Measurements from ENCODE around the gene HSPB2.
"Not testable (repeated sequence)": the region's sequence is repeated elsewhere in the genome, so short reads cannot be mapped to it uniquely, and the experiment has no call there.

HSPB2 gene

DNA sequence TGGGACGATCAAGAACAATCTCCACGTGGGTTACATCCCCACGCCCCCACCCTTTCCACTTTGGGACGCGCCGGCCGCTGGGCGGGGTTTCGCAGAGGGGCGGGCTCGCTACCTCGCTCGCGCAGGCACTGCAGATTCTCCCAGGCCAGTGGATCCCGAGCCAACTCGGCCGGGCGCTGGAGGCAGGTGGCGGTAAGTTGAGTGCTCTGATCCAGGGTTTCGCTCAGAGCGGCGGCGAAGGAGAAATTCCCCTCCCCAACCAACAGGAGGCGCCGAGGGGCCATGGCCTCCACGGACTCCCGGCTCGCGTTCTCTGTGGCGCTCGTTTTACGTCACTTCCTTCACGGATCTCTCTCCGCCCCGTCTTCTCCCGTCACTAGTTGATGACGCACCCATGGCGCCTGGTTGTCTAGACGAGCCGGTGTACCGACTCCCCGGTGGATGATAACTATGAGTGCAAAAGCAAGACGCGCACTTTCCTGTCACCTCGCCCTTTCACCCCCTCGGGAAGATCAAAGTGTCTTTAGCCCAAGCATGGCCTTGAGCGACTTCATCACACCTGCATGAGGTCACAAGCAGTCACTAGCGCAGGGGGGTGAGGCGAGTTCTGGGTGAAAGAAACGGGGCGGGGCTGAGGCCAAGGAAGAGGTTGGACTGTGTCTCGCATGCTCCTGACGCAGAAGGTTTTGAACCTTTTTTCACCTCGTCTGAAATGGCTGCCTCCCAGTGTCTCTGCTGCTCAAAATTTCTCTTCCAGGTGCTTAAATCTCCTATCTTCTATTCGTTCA is 33.5 kb upstream of the HSPB2 start, which contains the start of the genes CFAP68 and FDXACB1:
Gene CFAP68 (plus strand): TSS at position 693 of the 788 bp plus-strand sequence. CDS start 20 bp downstream, at position 713.
Gene FDXACB1 (minus strand): TSS at position 317 of the 788 bp plus-strand sequence. CDS start 33 bp downstream, at position 284.
- Histone ChIP-seq H3K4me3 (ENCODE audit: control insufficient read depth in 1 of 7, extremely low read depth in 1 of 7, insufficient read depth in 4 of 7, low read depth in 2 of 7, low read length in 6 of 7) (peak within 1 kb of the TSS; percentile 61 to 98 (median 90)), H3K36me3 (ENCODE audit: control insufficient read depth in 4 of 4, insufficient read depth in 4 of 4, low read length in 3 of 4) (peaks cover 8 to 25% (median 13%) of the 10 kb centered on the region in 4 experiments), H3K4me1 (ENCODE audit: control extremely low read depth in 1 of 4, control insufficient read depth in 4 of 4, insufficient read depth in 4 of 4, low read length in 3 of 4) (peaks cover 6 to 15% (median 12%) of the 10 kb centered on the region in 4 experiments), H3K27ac (ENCODE audit: insufficient read depth in 1 of 2, low read depth in 1 of 2, low read length in 2 of 2, poor library complexity in 1 of 2, severe bottlenecking in 2 of 2) (peak within 1 kb of the TSS; percentile 94 to 98), H3K9me3 (ENCODE audit: control extremely low read depth in 1 of 5, control insufficient read depth in 4 of 5, insufficient read depth in 2 of 5, low read depth in 1 of 5, low read length in 4 of 5) (no peaks in the 10 kb centered on the region), H3K27me3 (replicated peaks in 2 of 5; ENCODE audit: control insufficient read depth in 4 of 5, insufficient read depth in 5 of 5, low read length in 4 of 5) (no peaks in the 10 kb centered on the region)
- CTCF ChIA-PET, result interaction anchor here (0.9 to 1.2 kb wide), 7 partner anchors 14 to 103 kb away, joined by 3 to 5 read pairs (median 3); no protein-coding TSS in a partner anchor
- peak; percentile 98 to 99 (median 99) for DNase-seq
- WGBS (ENCODE audit: insufficient coverage), result 0% methylated on average over 45 of the region's 55 CpGs
- POLR2A ChIA-PET, result no interaction called here

DNA sequence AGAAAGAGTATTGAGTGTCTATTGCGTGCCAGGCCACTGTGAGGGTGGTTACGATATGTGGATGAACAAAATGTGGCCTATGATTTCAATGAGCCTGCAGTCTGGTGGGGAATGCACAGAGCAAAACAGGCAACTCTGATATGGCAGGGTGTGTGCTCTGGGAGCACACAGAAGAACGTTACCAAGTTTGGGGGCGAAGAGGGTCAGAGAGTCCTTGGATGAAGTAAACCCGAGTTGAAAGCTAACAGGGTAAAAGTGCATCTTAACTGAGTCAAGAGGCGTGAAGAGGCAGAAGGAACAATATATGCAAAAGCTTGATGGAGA is 32.9 kb upstream of the HSPB2 start:
- H3K27ac ChIP-seq (ENCODE audit: insufficient read depth in 1 of 2, low read depth in 1 of 2, low read length in 2 of 2, poor library complexity in 1 of 2, severe bottlenecking in 2 of 2), result peak overlapping the region; percentile 94 to 98
- H3K36me3 ChIP-seq (ENCODE audit: control insufficient read depth in 4 of 4, insufficient read depth in 4 of 4, low read length in 3 of 4), result peaks cover 8 to 23% (median 13%) of the 10 kb centered on the region in 4 experiments
- H3K9me3 ChIP-seq (ENCODE audit: control extremely low read depth in 1 of 5, control insufficient read depth in 4 of 5, insufficient read depth in 2 of 5, low read depth in 1 of 5, low read length in 4 of 5), result no peaks in the 10 kb centered on the region
- DNase-seq, result no peak
- 64% methylated on average over 4 of the region's 6 CpGs for WGBS (ENCODE audit: insufficient coverage)
- H3K27me3 ChIP-seq (replicated peaks in 2 of 5; ENCODE audit: control insufficient read depth in 4 of 5, insufficient read depth in 5 of 5, low read length in 4 of 5), result no peaks in the 10 kb centered on the region
- CTCF ChIA-PET, result interaction anchor here (0.7 to 1.0 kb wide), 3 partner anchors 46 to 103 kb away, joined by 3 to 5 read pairs (median 4); no protein-coding TSS in a partner anchor
- H3K4me3 ChIP-seq (ENCODE audit: control insufficient read depth in 1 of 7, extremely low read depth in 1 of 7, insufficient read depth in 4 of 7, low read depth in 2 of 7, low read length in 6 of 7), result peak overlapping the region; percentile 61 to 98 (median 90)
- H3K4me1 ChIP-seq (ENCODE audit: control extremely low read depth in 1 of 4, control insufficient read depth in 4 of 4, insufficient read depth in 4 of 4, low read length in 3 of 4), result peaks cover 6 to 15% (median 12%) of the 10 kb centered on the region in 4 experiments
- POLR2A ChIA-PET, result interaction anchor here (0.7 kb wide), 1 partner anchor 57 kb away, joined by 3 read pairs; no protein-coding TSS in a partner anchor

DNA sequence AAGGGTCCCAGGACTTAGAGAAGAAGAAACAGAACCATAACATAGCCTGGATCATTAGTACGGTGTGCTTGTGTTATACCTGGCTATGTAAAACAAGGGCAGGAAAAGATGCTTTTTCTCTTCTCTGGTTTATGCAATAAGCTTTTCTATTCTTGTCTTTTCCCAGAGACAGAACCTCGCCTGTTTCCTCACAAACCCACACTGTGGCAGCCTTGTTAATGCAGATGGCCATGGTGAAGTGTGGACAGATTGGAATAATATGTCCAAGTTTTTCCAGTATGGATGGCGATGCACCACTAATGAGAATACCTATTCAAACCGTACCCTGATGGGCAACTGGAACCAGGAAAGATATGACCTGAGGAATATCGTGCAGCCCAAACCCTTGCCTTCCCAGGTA is 30.3 kb upstream of the HSPB2 start:
- CTCF ChIA-PET, result interaction anchor here (1.3 to 1.9 kb wide), 5 partner anchors 9 to 100 kb away, joined by 3 to 9 read pairs (median 4); partner anchors contain the start of gene ALG9
- H3K4me3 ChIP-seq (ENCODE audit: control insufficient read depth in 1 of 7, extremely low read depth in 1 of 7, insufficient read depth in 4 of 7, low read depth in 2 of 7, low read length in 6 of 7), result no peak overlapping the region
- no peak overlapping the region for H3K27ac ChIP-seq (ENCODE audit: insufficient read depth in 1 of 2, low read depth in 1 of 2, low read length in 2 of 2, poor library complexity in 1 of 2, severe bottlenecking in 2 of 2)
- peaks cover 6 to 15% (median 12%) of the 10 kb centered on the region in 4 experiments for H3K4me1 ChIP-seq (ENCODE audit: control extremely low read depth in 1 of 4, control insufficient read depth in 4 of 4, insufficient read depth in 4 of 4, low read length in 3 of 4)
- no peak for DNase-seq
- H3K36me3 ChIP-seq (ENCODE audit: control insufficient read depth in 4 of 4, insufficient read depth in 4 of 4, low read length in 3 of 4), result peaks cover 0 to 3% (median under 1%) of the 10 kb centered on the region in 4 experiments
- POLR2A ChIA-PET, result no interaction called here
- no peaks in the 10 kb centered on the region for H3K9me3 ChIP-seq (ENCODE audit: control extremely low read depth in 1 of 5, control insufficient read depth in 4 of 5, insufficient read depth in 2 of 5, low read depth in 1 of 5, low read length in 4 of 5)
- H3K27me3 ChIP-seq (replicated peaks in 2 of 5; ENCODE audit: control insufficient read depth in 4 of 5, insufficient read depth in 5 of 5, low read length in 4 of 5), result no peaks in the 10 kb centered on the region
- 100% methylated on average over 4 of the region's 5 CpGs for WGBS (ENCODE audit: insufficient coverage)

DNA sequence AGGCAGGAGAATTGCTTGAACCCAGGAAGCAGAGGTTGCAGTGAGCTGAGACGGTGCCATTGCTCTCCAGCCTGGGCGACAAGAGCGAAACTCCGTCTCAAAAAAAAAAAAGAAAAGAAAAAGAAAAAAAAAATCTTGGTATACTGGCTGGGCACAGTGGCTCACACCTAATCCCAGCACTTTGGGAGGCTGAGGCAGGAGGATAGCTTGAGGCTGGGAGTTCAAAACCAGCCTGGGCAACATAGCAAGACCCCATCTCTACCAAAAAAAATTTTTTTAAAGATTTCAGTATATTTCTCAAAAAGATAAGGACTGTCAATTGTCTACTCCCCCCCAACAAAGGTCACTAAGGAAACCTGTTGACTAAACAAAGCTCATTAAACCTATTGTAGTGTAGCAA is 27.5 kb upstream of the HSPB2 start:
- POLR2A ChIA-PET; H3K4me1 ChIP-seq (ENCODE audit: control extremely low read depth in 1 of 4, control insufficient read depth in 4 of 4, insufficient read depth in 4 of 4, low read length in 3 of 4); DNase-seq; H3K9me3 ChIP-seq (ENCODE audit: control extremely low read depth in 1 of 5, control insufficient read depth in 4 of 5, insufficient read depth in 2 of 5, low read depth in 1 of 5, low read length in 4 of 5); H3K36me3 ChIP-seq (ENCODE audit: control insufficient read depth in 4 of 4, insufficient read depth in 4 of 4, low read length in 3 of 4); H3K27me3 ChIP-seq (replicated peaks in 2 of 5; ENCODE audit: control insufficient read depth in 4 of 5, insufficient read depth in 5 of 5, low read length in 4 of 5); H3K27ac ChIP-seq (ENCODE audit: insufficient read depth in 1 of 2, low read depth in 1 of 2, low read length in 2 of 2, poor library complexity in 1 of 2, severe bottlenecking in 2 of 2); H3K4me3 ChIP-seq (ENCODE audit: control insufficient read depth in 1 of 7, extremely low read depth in 1 of 7, insufficient read depth in 4 of 7, low read depth in 2 of 7, low read length in 6 of 7): not testable (repeated sequence)
- 100% methylated on average over 1 of the region's 4 CpGs for WGBS (ENCODE audit: insufficient coverage)
- CTCF ChIA-PET, result interaction anchor here (0.7 kb wide), 2 partner anchors 23 to 97 kb away, joined by 3 read pairs; no protein-coding TSS in a partner anchor

DNA sequence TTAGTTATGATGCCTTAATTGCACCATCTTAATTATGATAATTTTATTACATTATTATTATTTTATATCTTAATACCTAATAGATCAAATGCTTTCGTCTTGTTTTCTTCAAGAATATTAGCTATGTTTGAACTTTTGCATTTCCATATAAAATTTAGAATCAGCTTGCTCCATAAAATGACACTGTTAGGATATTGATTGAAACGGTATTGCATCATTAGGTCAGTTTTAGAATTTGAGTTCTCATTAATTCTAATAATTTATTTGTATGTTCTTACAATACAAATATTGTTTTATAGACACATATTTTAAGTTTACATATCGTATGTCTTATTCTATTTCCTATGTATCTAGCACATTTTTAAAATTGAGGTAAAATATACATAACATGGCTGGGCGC is 26.5 kb upstream of the HSPB2 start:
- ChIA-PET POLR2A (no interaction called here), CTCF (no interaction called here)
- Histone ChIP-seq H3K9me3 (ENCODE audit: control extremely low read depth in 1 of 5, control insufficient read depth in 4 of 5, insufficient read depth in 2 of 5, low read depth in 1 of 5, low read length in 4 of 5) (no peaks in the 10 kb centered on the region), H3K27ac (ENCODE audit: insufficient read depth in 1 of 2, low read depth in 1 of 2, low read length in 2 of 2, poor library complexity in 1 of 2, severe bottlenecking in 2 of 2) (no peak overlapping the region), H3K4me1 (ENCODE audit: control extremely low read depth in 1 of 4, control insufficient read depth in 4 of 4, insufficient read depth in 4 of 4, low read length in 3 of 4) (no peaks in the 10 kb centered on the region), H3K27me3 (replicated peaks in 2 of 5; ENCODE audit: control insufficient read depth in 4 of 5, insufficient read depth in 5 of 5, low read length in 4 of 5) (no peaks in the 10 kb centered on the region), H3K36me3 (ENCODE audit: control insufficient read depth in 4 of 4, insufficient read depth in 4 of 4, low read length in 3 of 4) (peaks cover 0 to 3% (median under 1%) of the 10 kb centered on the region in 4 experiments), H3K4me3 (ENCODE audit: control insufficient read depth in 1 of 7, extremely low read depth in 1 of 7, insufficient read depth in 4 of 7, low read depth in 2 of 7, low read length in 6 of 7) (no peak overlapping the region)
- WGBS (ENCODE audit: insufficient coverage), result 40% methylated on average over 1 of the region's 4 CpGs
- no peak for DNase-seq

DNA sequence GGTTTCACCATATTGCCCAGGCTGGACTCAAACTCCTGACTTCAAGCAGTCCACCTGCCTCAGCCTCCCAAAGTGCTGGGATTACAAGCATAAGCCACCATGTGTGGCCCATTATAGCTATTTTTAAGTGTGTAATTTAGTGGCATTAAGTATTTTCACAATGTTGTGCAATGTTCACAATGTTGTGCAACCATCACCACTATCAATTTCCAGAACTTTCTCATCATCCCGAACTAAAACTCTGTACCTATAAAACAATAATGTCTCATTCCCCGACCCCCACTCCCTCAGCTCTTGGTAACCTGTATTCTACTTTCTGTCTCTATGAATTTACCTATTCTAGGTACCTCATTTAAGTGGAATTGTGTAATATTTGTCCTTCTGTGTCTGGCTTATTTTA is 25.7 kb upstream of the HSPB2 start:
- Histone ChIP-seq H3K27me3 (replicated peaks in 2 of 5; ENCODE audit: control insufficient read depth in 4 of 5, insufficient read depth in 5 of 5, low read length in 4 of 5) (no peaks in the 10 kb centered on the region), H3K4me3 (ENCODE audit: control insufficient read depth in 1 of 7, extremely low read depth in 1 of 7, insufficient read depth in 4 of 7, low read depth in 2 of 7, low read length in 6 of 7) (no peak overlapping the region), H3K4me1 (ENCODE audit: control extremely low read depth in 1 of 4, control insufficient read depth in 4 of 4, insufficient read depth in 4 of 4, low read length in 3 of 4) (no peaks in the 10 kb centered on the region), H3K9me3 (ENCODE audit: control extremely low read depth in 1 of 5, control insufficient read depth in 4 of 5, insufficient read depth in 2 of 5, low read depth in 1 of 5, low read length in 4 of 5) (no peaks in the 10 kb centered on the region), H3K27ac (ENCODE audit: insufficient read depth in 1 of 2, low read depth in 1 of 2, low read length in 2 of 2, poor library complexity in 1 of 2, severe bottlenecking in 2 of 2) (no peak overlapping the region), H3K36me3 (ENCODE audit: control insufficient read depth in 4 of 4, insufficient read depth in 4 of 4, low read length in 3 of 4) (peaks cover 0 to 3% (median under 1%) of the 10 kb centered on the region in 4 experiments)
- POLR2A ChIA-PET, result no interaction called here
- no CpG with 5 or more reads among the region's 2 CpGs for WGBS (ENCODE audit: insufficient coverage)
- CTCF ChIA-PET, result no interaction called here
- no peak for DNase-seq

DNA sequence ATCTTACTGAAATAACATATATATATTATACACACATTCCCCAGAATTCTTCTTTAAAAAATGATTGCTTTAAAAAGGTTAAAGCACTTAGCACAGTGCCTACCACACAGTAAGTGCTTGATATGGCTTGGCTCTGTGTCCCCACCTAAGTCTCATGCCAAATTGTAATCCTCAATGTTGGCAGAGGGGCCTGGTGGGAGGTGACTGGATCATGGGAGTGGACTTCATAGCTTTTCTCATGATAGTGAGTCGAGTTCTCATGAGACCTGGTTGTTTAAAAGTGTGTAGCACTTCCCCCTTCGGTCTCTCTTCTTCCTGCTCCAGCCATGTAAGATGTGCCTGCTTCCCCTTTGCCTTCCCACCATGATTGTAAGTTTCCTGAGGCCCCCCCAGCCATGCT is 7.1 kb upstream of the HSPB2 start:
- DNase-seq, result no peak
- H3K36me3 ChIP-seq (ENCODE audit: control insufficient read depth in 4 of 4, insufficient read depth in 4 of 4, low read length in 3 of 4), result no peaks in the 10 kb centered on the region
- no peak overlapping the region for H3K4me3 ChIP-seq (ENCODE audit: control insufficient read depth in 1 of 7, extremely low read depth in 1 of 7, insufficient read depth in 4 of 7, low read depth in 2 of 7, low read length in 6 of 7)
- peaks cover 0 to 8% (median 5%) of the 10 kb centered on the region in 5 experiments for H3K27me3 ChIP-seq (replicated peaks in 2 of 5; ENCODE audit: control insufficient read depth in 4 of 5, insufficient read depth in 5 of 5, low read length in 4 of 5)
- no peak overlapping the region for H3K27ac ChIP-seq (ENCODE audit: insufficient read depth in 1 of 2, low read depth in 1 of 2, low read length in 2 of 2, poor library complexity in 1 of 2, severe bottlenecking in 2 of 2)
- WGBS (ENCODE audit: insufficient coverage), result 73% methylated on average over 2 of the region's 2 CpGs
- H3K4me1 ChIP-seq (ENCODE audit: control extremely low read depth in 1 of 4, control insufficient read depth in 4 of 4, insufficient read depth in 4 of 4, low read length in 3 of 4), result no peaks in the 10 kb centered on the region
- POLR2A ChIA-PET, result no interaction called here
- CTCF ChIA-PET, result interaction anchor here (0.8 kb wide), 1 partner anchor 8 kb away, joined by 3 read pairs; no protein-coding TSS in a partner anchor
- H3K9me3 ChIP-seq (ENCODE audit: control extremely low read depth in 1 of 5, control insufficient read depth in 4 of 5, insufficient read depth in 2 of 5, low read depth in 1 of 5, low read length in 4 of 5), result peaks cover 0 to 3% (median 0%) of the 10 kb centered on the region in 5 experiments
